HEK293 (cell line): ENCODE results near the gene ADAMTSL4.

ENCODE experiments used
- GLI2 ChIP-seq: fragments of 450-650 bp; formaldehyde crosslinking; IDR thresholded peaks from 2 replicates; pipeline ENCODE4; 2017; ENCODE audit warnings: missing biosample characterization, missing genetic modification characterization, low read depth, borderline replicate concordance
- HOXD13 ChIP-seq: sonication (generic); formaldehyde crosslinking; IDR thresholded peaks from 2 replicates; pipeline ENCODE4 v1.8.0; 2022; ENCODE audit warnings: missing genetic modification reagents, borderline replicate concordance
- IKZF3 ChIP-seq: fragments of 450-650 bp; IDR thresholded peaks from 2 replicates; pipeline ENCODE4 v1.5.0; 2018; ENCODE audit warnings: missing biosample characterization, mild to moderate bottlenecking, missing genetic modification characterization, moderate library complexity
- KLF9 ChIP-seq: fragments of 450-650 bp; formaldehyde crosslinking; IDR thresholded peaks from 2 replicates; pipeline ENCODE4 v1.5.1; 2016; ENCODE audit warnings: missing biosample characterization, missing genetic modification characterization, low read depth
- MEIS1 ChIP-seq: sonication (generic); formaldehyde crosslinking; IDR thresholded peaks from 2 replicates; pipeline ENCODE4 v1.8.1; 2022; ENCODE audit warnings: missing genetic modification reagents, mild to moderate bottlenecking, borderline replicate concordance
- ZBTB7A ChIP-seq: fragments of 450-650 bp; formaldehyde crosslinking; IDR thresholded peaks from 2 replicates; pipeline ENCODE4 v1.5.1; 2016; ENCODE audit warnings: low read depth, missing biosample characterization, missing genetic modification characterization
- ZFP69B ChIP-seq: fragments of 450-650 bp; formaldehyde crosslinking; IDR thresholded peaks from 2 replicates; pipeline ENCODE4 v1.5.1; 2016; ENCODE audit warnings: missing biosample characterization, missing genetic modification characterization
- ZNF121 ChIP-seq: fragments of 450-650 bp; formaldehyde crosslinking; IDR thresholded peaks from 2 replicates; pipeline ENCODE4 v1.5.1; 2016; ENCODE audit warnings: missing biosample characterization, missing genetic modification characterization
- ZNF132 ChIP-seq: fragments of 450-650 bp; formaldehyde crosslinking; IDR thresholded peaks from 2 replicates; pipeline ENCODE4 v1.5.1; 2017; ENCODE audit warnings: missing biosample characterization, missing genetic modification characterization, borderline replicate concordance
- ZNF133 ChIP-seq: fragments of 450-650 bp; formaldehyde crosslinking; IDR thresholded peaks from 2 replicates; pipeline ENCODE4 v1.5.1; 2016; ENCODE audit warnings: missing biosample characterization, missing genetic modification characterization
- ZNF16 ChIP-seq: fragments of 450-650 bp; formaldehyde crosslinking; IDR thresholded peaks from 2 replicates; pipeline ENCODE4 v1.5.1; 2016; ENCODE audit warnings: low read depth, missing biosample characterization, missing genetic modification characterization
- ZNF221 ChIP-seq: fragments of 450-650 bp; formaldehyde crosslinking; IDR thresholded peaks from 2 replicates; pipeline ENCODE4 v1.5.1; 2017; ENCODE audit warnings: missing biosample characterization, missing genetic modification characterization, borderline replicate concordance
- ZNF302 ChIP-seq: fragments of 450-650 bp; formaldehyde crosslinking; IDR thresholded peaks from 2 replicates; pipeline ENCODE4 v1.5.1; 2016; ENCODE audit warnings: missing biosample characterization, missing genetic modification characterization, low read depth
- ZNF324 ChIP-seq: fragments of 450-650 bp; formaldehyde crosslinking; IDR thresholded peaks from 2 replicates; pipeline ENCODE4 v1.5.1; 2016; ENCODE audit warnings: missing biosample characterization, missing genetic modification characterization
- ZNF501 ChIP-seq: fragments of 450-650 bp; formaldehyde crosslinking; IDR thresholded peaks from 2 replicates; pipeline ENCODE4 v1.5.1; 2016; ENCODE audit warnings: missing biosample characterization, missing genetic modification characterization
- ZNF549 ChIP-seq: fragments of 450-650 bp; IDR thresholded peaks from 2 replicates; pipeline ENCODE4 v1.5.1; 2018; ENCODE audit warnings: missing biosample characterization, missing genetic modification characterization, mild to moderate bottlenecking, inconsistent platforms, moderate library complexity
- ZNF624 ChIP-seq: fragments of 450-650 bp; formaldehyde crosslinking; IDR thresholded peaks from 2 replicates; pipeline ENCODE4 v1.5.1; 2017; ENCODE audit warnings: missing biosample characterization, missing genetic modification characterization
- ZNF658 ChIP-seq: fragments of 450-650 bp; formaldehyde crosslinking; IDR thresholded peaks from 2 replicates; pipeline ENCODE4; 2016; ENCODE audit warnings: missing biosample characterization, missing genetic modification characterization
- ZNF677 ChIP-seq: fragments of 450-650 bp; IDR thresholded peaks from 2 replicates; pipeline ENCODE4 v1.5.0; 2018; ENCODE audit warnings: missing biosample characterization, mild to moderate bottlenecking, missing genetic modification characterization, moderate library complexity
- TF ChIP-seq, protein P1 (sequence below): fragments of 450-650 bp; formaldehyde crosslinking; IDR thresholded peaks from 2 replicates; pipeline ENCODE4 v1.5.1; 2017; ENCODE audit warnings: missing biosample characterization, missing genetic modification characterization
- TF ChIP-seq, protein P2 (sequence below): fragments of 450-650 bp; formaldehyde crosslinking; IDR thresholded peaks from 2 replicates; pipeline ENCODE4 v1.5.1; 2016; ENCODE audit warnings: missing biosample characterization, missing genetic modification characterization
- TF ChIP-seq, protein P3 (sequence below): fragments of 450-650 bp; formaldehyde crosslinking; IDR thresholded peaks from 2 replicates; pipeline ENCODE4 v1.5.1; 2016; ENCODE audit warnings: missing biosample characterization, missing genetic modification characterization
- TF ChIP-seq, protein P4 (sequence below): fragments of 450-650 bp; formaldehyde crosslinking; IDR thresholded peaks from 2 replicates; pipeline ENCODE4 v1.5.1; 2017; ENCODE audit warnings: missing biosample characterization, missing genetic modification characterization
- TF ChIP-seq, protein P5 (sequence below): fragments of 450-650 bp; formaldehyde crosslinking; IDR thresholded peaks from 2 replicates; pipeline ENCODE4 v1.5.1; 2016; ENCODE audit warnings: missing biosample characterization, missing genetic modification characterization
- TF ChIP-seq, protein P6 (sequence below): IDR thresholded peaks from 2 replicates; pipeline ENCODE4 v1.6.1; 2011; ENCODE audit warnings: mild to moderate bottlenecking, low read depth, low read length, borderline replicate concordance
- TF ChIP-seq, protein P7 (sequence below): fragments of 450-650 bp; formaldehyde crosslinking; IDR thresholded peaks from 2 replicates; pipeline ENCODE4 v1.5.1; 2016; ENCODE audit warnings: missing biosample characterization, missing genetic modification characterization
- TF ChIP-seq, protein P8 (sequence below): fragments of 450-650 bp; formaldehyde crosslinking; IDR thresholded peaks from 2 replicates; pipeline ENCODE4 v1.5.1; 2017; ENCODE audit warnings: missing biosample characterization, mild to moderate bottlenecking, missing genetic modification characterization, moderate library complexity

Gene ADAMTSL4

DNA sequence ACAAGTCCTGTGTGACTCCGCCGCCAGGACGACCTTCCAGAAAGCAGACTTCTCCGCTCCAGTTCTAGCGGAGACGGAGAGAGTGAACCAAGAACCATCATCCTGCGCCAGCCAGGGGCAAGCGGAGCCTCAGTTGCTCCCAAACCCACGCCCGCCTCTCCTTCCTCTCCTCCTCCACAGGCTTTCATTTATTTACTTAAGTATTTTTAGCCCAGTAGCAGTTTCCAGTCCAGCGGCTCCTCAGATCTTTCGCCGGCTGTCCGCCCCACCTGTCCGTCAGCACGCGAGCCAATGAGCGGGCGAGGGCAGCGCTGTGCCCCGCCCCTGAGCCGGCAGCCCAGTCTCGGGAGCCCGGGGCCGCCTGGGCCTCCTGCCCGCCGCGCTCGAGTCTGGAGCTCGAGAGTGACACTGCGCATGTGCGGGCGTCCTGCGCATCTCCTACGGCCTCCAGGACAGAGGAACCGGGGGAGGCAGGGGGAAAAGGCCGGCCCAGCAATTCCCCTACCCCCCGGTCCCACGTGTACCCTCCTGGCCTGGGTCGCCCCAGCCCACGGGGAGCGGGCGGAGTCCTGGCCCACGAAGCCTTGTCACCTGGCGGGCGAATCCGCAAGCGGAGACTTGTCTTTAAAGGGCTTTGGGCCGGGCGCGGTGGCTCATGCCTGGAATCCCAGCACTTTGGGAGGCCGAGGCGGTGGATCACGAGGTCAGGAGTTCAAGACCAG lies 33.7 kb upstream of the ADAMTSL4 start, which contains the start of gene FALEC (continued):
- TF ChIP-seq, protein P1, sequence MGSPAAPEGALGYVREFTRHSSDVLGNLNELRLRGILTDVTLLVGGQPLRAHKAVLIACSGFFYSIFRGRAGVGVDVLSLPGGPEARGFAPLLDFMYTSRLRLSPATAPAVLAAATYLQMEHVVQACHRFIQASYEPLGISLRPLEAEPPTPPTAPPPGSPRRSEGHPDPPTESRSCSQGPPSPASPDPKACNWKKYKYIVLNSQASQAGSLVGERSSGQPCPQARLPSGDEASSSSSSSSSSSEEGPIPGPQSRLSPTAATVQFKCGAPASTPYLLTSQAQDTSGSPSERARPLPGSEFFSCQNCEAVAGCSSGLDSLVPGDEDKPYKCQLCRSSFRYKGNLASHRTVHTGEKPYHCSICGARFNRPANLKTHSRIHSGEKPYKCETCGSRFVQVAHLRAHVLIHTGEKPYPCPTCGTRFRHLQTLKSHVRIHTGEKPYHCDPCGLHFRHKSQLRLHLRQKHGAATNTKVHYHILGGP (tag by site-specific recombination): no peak
- no peak for TF ChIP-seq ZNF324 (tag by site-specific recombination)
- TF ChIP-seq, protein P2, sequence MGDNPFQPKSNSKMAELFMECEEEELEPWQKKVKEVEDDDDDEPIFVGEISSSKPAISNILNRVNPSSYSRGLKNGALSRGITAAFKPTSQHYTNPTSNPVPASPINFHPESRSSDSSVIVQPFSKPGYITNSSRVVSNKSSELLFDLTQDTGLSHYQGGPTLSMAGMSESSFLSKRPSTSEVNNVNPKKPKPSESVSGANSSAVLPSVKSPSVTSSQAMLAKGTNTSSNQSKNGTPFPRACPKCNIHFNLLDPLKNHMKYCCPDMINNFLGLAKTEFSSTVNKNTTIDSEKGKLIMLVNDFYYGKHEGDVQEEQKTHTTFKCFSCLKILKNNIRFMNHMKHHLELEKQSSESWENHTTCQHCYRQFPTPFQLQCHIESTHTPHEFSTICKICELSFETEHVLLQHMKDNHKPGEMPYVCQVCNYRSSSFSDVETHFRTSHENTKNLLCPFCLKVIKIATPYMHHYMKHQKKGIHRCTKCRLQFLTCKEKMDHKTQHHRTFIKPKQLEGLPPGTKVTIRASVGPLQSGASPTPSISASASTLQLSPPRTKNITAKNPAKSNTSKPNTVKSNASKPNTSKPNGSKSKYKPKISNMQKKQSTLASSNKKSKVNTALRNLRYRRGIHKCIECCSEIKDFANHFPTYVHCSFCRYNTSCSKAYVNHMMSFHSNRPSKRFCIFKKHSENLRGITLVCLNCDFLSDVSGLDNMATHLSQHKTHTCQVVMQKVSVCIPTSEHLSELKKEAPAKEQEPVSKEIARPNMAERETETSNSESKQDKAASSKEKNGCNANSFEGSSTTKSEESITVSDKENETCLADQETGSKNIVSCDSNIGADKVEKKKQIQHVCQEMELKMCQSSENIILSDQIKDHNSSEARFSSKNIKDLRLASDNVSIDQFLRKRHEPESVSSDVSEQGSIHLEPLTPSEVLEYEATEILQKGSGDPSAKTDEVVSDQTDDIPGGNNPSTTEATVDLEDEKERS (tag by site-specific recombination): no peak
- no peak for TF ChIP-seq ZBTB7A (tag by site-specific recombination)
- TF ChIP-seq ZNF133 (tag by site-specific recombination): no peak
- TF ChIP-seq, protein P3, sequence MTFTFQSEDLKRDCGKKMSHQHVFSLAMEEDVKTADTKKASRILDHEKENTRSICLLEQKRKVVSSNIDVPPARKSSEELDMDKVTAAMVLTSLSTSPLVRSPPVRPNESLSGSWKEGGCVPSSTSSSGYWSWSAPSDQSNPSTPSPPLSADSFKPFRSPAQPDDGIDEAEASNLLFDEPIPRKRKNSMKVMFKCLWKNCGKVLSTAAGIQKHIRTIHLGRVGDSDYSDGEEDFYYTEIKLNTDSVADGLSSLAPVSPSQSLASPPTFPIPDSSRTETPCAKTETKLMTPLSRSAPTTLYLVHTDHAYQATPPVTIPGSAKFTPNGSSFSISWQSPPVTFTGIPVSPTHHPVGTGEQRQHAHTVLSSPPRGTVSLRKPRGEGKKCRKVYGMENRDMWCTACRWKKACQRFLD: no peak
- TF ChIP-seq ZNF624 (tag by site-specific recombination): no peak
- no peak for TF ChIP-seq MEIS1 (CRISPR knock-in tag)
- no peak for TF ChIP-seq ZNF549
- TF ChIP-seq, protein P4, sequence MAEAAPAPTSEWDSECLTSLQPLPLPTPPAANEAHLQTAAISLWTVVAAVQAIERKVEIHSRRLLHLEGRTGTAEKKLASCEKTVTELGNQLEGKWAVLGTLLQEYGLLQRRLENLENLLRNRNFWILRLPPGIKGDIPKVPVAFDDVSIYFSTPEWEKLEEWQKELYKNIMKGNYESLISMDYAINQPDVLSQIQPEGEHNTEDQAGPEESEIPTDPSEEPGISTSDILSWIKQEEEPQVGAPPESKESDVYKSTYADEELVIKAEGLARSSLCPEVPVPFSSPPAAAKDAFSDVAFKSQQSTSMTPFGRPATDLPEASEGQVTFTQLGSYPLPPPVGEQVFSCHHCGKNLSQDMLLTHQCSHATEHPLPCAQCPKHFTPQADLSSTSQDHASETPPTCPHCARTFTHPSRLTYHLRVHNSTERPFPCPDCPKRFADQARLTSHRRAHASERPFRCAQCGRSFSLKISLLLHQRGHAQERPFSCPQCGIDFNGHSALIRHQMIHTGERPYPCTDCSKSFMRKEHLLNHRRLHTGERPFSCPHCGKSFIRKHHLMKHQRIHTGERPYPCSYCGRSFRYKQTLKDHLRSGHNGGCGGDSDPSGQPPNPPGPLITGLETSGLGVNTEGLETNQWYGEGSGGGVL: peak; percentile 75
- TF ChIP-seq HOXD13 (CRISPR knock-in tag): no peak
- TF ChIP-seq ZNF302 (tag by site-specific recombination): no peak
- no peak for TF ChIP-seq ZNF221 (tag by site-specific recombination)
- TF ChIP-seq IKZF3 (tag by site-specific recombination): peak; percentile 21; the same call in 1 of the 2 replicates
- TF ChIP-seq, protein P5, sequence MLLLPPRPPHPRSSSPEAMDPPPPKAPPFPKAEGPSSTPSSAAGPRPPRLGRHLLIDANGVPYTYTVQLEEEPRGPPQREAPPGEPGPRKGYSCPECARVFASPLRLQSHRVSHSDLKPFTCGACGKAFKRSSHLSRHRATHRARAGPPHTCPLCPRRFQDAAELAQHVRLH (tag by site-specific recombination): peak; percentile 88; the same call in 1 of the 2 replicates
- no peak for TF ChIP-seq ZNF16 (tag by site-specific recombination)
- TF ChIP-seq, protein P6, sequence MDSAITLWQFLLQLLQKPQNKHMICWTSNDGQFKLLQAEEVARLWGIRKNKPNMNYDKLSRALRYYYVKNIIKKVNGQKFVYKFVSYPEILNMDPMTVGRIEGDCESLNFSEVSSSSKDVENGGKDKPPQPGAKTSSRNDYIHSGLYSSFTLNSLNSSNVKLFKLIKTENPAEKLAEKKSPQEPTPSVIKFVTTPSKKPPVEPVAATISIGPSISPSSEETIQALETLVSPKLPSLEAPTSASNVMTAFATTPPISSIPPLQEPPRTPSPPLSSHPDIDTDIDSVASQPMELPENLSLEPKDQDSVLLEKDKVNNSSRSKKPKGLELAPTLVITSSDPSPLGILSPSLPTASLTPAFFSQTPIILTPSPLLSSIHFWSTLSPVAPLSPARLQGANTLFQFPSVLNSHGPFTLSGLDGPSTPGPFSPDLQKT: no peak
- peak; percentile 93 for TF ChIP-seq ZNF501
- TF ChIP-seq KLF9: 0 out of 2 replicates have a peak, but pooled peaks have one; percentile 35
- TF ChIP-seq ZNF677 (tag by site-specific recombination): no peak
- no peak for TF ChIP-seq ZNF132 (tag by site-specific recombination)
- no peak for TF ChIP-seq GLI2 (tag by site-specific recombination)
- TF ChIP-seq, protein P7, sequence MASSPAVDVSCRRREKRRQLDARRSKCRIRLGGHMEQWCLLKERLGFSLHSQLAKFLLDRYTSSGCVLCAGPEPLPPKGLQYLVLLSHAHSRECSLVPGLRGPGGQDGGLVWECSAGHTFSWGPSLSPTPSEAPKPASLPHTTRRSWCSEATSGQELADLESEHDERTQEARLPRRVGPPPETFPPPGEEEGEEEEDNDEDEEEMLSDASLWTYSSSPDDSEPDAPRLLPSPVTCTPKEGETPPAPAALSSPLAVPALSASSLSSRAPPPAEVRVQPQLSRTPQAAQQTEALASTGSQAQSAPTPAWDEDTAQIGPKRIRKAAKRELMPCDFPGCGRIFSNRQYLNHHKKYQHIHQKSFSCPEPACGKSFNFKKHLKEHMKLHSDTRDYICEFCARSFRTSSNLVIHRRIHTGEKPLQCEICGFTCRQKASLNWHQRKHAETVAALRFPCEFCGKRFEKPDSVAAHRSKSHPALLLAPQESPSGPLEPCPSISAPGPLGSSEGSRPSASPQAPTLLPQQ: peak; percentile 33; the same call in 1 of the 2 replicates
- 0 out of 2 replicates have a peak, but pooled peaks have one; percentile 18 for TF ChIP-seq ZNF121 (tag by site-specific recombination)
- TF ChIP-seq ZNF658 (tag by site-specific recombination): no peak
- TF ChIP-seq, protein P8, sequence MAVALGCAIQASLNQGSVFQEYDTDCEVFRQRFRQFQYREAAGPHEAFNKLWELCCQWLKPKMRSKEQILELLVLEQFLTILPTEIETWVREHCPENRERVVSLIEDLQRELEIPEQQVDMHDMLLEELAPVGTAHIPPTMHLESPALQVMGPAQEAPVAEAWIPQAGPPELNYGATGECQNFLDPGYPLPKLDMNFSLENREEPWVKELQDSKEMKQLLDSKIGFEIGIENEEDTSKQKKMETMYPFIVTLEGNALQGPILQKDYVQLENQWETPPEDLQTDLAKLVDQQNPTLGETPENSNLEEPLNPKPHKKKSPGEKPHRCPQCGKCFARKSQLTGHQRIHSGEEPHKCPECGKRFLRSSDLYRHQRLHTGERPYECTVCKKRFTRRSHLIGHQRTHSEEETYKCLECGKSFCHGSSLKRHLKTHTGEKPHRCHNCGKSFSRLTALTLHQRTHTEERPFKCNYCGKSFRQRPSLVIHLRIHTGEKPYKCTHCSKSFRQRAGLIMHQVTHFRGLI (tag by site-specific recombination): no peak; the same call in 1 of the 2 replicates
- TF ChIP-seq ZFP69B (tag by site-specific recombination): peak; percentile 41
